ENCODE data around the gene CLCA4.

Gene CLCA4

DNA sequence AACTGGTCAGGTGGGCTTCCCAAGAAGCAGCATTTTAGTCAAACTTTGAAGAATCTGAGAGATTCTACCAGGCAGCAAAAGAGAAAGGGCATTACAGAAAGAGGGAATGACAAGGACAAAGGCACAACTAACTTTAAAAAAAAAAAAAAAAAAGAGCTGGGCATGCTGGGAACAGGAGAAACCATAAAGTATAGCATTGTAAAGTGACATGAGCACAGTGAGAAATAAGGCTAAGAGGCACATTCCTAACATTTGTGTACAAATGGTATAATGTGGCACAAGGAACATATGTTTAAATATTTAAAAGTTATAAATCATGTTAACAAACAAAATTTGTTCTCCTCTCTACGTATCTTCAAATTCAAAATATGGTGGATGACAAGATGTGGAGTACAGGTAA lies 69.6 kb downstream of the CLCA4 start:
- no peak overlapping the region for H3K4me3 ChIP-seq (ENCODE audit: low read depth, low read length)

DNA sequence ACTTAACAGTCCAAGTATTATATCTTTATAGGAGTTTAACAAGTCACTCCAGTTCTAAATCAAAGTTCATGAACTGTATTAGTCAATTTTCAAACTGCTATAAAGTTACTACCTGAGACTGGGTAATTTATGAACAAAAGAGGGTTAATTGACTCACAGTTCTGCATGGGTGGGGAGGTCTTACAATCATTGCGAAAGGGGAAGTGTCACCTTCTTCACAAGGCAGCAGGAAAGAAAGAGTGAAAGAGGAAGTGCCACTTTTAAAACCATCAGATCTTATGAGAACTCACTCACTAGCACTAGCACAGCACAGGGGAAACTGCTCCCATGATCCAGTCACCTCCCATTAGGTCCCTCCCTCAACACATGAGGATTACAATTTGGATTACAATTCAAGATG lies 70.0 kb downstream of the CLCA4 start:
- no peak overlapping the region for H3K4me3 ChIP-seq (ENCODE audit: low read depth, low read length)

DNA sequence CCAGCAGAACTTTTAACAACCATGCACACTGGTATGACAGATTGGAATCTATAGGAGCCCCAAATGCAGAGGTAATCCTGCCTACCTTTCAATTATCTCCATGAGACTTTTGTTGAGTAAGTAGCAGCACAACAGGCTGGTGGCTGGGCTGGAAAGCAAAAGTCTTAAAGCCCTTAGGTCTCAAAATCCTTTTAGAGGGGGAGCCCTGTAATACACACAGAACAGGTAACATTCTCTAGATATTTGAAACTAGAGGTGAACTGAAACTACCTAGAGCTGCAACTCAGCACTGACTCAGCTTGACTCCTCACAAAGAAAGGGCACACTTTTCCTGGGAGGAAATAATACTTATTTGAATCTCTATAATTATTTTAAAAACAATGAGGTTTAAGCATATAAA lies 71.5 kb downstream of the CLCA4 start:
- no peak overlapping the region for H3K4me3 ChIP-seq (ENCODE audit: low read depth, low read length)

DNA sequence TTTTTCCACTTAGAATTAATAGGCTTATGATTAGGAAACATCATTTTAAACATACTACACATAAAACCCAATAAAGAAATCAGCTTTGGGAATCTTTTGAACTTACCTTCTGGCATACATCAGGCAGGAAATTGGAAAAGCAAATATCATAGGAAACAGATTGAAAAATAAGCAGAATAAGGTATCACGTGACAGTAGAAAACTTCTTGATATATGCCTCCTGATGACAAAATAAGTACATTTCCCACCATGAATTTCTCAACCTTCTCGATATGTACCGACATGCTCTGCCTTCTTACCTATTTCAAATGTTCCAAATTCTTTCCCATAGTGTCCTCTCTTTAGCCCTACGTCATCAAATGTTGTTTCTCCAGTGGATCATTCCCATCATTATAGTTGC lies 72.4 kb downstream of the CLCA4 start:
- H3K4me3 ChIP-seq (ENCODE audit: low read depth, low read length) = no peak overlapping the region

DNA sequence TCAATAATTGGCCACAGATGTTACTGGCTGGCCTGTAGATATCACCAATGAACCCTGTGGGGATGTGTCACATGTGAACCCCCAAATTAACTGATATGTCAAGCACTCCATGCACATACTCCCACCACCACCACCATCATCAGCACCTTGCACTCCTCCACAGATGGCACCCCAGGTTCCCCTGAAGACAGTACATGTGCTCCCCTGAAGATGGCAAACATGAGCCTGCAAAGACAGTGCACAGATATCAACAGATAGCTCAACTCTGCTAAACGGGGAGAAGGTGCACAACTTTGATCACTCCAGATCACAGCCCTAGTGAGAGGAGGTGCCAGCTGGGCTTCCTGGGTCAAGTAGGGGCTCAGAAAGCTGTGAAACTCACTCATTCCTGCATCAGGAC lies 74.4 kb downstream of the CLCA4 start:
- no peak overlapping the region for H3K4me3 ChIP-seq (ENCODE audit: low read depth, low read length)

Measured in iPS-11a (cell line).